GM21381 (cell line): ENCODE results near the gene ADTRP.

Source experiments
- ATAC-seq: cut with Tn5 transposase; IDR thresholded peaks from one replicate; pipeline ENCODE4 v1.9.1; 2021; ENCODE audit warnings: mild to moderate bottlenecking, moderate library complexity; ENCODE audit not compliant: unreplicated experiment

Gene ADTRP

GRCh38 chr6:11760015-11760473 lies 18.6 kb downstream of the ADTRP start:
- ATAC-seq, result no peak

GRCh38 chr6:11758878-11759277 lies 19.7 kb downstream of the ADTRP start:
- ATAC-seq, result no peak

DNA sequence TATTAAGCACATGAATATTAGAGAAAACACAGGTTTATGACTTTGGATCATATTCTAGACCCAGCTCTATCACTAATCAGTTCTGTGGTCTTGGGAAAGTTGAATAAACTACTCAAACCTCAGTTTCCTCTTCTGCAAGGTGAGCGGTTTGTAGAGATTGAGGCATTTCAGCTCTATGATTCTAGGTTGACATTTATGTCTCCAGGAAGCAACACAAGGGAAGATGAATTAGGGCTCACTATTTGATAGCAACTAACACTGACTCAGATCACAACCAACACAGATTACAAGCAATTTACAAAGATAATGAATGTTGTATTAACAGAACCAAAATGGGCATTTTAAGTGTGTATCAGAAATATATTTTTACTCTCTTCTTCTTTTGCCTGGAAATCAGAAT lies 21.9 kb downstream of the ADTRP start:
- no peak for ATAC-seq

DNA sequence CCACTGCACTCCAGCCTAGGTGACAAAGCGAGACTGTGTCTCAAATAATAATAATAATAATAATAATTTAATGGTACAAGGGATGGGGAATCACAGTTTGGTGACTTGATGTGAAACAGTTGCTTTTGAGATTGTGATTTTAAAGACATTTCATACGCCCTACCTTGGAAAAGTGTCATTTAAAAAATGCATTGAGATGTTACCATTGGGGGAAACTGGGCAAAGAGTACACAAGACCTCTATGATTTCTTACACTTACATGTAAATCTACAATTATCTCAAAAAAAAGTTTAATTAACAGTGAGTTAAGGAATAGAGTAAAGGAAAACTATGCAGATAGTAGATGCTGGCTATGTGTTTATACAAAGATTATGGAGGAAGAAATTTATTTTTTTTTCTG lies 22.3 kb downstream of the ADTRP start:
- no peak for ATAC-seq

- no peak for ATAC-seq
Observed at GRCh38 chr6:11755725-11756124, 22.9 kb downstream of the ADTRP start.

DNA sequence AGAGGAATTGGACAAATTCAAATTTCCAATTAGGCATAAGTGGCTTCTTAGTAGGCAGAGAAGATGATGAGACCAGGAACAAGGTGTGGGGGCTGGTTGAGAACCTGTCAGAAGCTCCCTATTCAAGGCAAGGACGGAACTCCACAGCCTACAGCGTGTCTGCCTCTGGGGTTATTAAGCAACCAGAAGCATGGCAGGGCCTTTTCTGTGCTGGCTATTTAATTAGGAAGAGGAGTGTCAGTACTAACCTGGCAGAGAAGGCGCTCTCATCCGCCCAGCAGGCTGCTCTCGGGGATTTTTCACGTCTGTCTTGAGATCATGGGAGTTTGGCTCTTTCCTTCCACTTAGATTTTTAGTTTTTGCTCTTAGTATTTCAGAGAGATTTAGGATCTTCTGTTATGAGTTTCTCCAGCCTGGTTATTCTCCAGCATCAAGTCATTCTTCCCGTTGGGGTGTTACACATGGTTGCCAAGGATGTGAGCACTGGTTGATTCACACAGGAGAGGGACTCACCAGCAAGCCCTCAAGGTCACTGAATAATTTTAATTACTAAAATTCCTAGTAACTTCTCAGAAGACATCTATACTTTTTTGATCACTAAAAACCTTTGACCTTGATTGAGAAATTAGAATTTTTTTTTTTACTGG lies 23.9 kb downstream of the ADTRP start:
- no peak for ATAC-seq

GRCh38 chr6:11753798-11754197 lies 24.8 kb downstream of the ADTRP start:
- no peak for ATAC-seq

DNA sequence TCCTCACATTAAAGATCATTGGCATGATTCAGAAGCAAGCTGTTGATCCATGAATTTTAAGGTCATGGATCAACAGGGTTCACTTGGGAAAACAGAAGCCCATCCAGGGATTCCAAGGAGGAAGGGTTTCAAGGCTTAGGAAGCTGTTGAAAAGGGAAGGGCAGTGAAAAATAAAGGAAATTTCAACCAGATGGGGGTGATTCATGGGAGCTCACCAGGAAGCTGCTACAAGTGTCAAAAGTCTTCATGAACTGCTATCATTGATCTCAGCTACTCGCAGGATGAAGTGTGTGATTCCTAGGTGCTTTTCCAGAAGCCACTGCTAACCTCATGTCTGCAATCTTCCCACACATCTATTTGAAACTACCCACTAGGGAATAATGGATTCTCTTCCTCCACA lies 26.2 kb downstream of the ADTRP start:
- no peak for ATAC-seq

DNA sequence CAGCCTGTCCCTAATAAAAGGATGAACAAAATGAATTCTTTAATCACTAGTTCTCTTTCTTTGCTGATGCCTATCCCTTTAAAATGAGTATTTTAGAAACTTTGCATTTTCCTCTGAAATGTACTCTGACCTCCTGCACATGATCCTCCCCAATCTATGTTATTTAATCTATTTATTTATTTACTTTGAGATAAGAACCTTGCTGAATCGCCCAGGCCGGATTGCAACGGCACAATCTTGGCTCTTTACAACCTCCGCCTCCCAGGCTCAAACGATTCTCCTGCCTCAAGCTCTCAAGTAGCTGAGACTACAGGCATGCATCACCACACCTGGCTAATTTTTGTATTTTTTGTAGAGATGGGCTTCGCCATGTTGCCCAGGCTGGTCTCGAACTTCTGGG lies 27.9 kb downstream of the ADTRP start:
- no peak for ATAC-seq

DNA sequence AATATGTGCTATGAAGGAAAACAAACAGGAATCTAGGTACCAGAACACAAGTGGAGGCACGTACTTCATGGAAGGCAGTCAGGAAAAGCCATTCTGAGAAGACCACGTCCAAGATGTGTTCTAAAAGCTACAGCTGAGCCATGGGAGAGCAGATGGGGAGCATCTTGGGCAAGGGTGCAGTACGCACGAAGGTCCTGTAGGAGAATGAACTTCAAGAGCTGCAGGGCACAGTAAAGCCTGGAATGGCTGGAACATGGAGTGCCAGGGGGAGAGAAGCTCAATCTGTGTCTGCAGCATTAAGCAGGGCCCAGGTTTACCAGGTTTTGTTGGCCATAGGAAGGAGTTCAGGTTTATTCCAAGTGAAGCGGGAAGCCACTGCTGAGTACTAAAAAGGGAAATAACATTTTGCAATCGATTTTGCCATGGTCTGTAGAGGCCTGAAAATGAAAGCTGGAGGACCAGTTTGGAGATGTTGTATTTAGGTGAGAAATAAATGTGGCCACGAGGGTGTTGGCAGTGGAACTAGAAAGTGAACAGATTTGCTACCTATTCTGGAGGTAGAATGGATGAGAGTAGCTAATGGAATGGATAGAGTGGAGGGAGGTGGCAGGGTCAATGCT lies 29.9 kb downstream of the ADTRP start:
- no peak for ATAC-seq

DNA sequence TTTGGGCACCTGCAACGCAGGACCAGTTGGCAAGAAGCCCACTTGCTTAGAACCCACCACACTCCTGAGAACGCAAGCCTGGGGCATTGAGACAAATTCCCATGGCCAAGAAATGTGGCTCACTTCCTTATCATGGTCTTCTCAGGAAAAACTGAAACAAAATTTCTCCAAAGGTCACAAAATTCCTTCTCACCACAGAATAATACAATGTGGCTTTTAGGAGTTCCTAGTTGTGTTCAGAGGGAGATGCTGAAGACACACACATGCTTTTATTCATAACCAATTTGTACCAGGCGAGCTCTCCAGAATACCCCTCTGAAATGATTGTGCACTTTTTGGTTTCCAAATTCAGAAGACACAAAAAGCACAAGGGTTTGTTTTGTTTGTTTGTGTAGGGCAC lies 31.6 kb downstream of the ADTRP start:
- ATAC-seq, result no peak

GRCh38 chr6:11744753-11745152 lies 33.9 kb downstream of the ADTRP start:
- no peak for ATAC-seq

GRCh38 chr6:11744101-11744500 lies 34.5 kb downstream of the ADTRP start:
- ATAC-seq, result no peak

GRCh38 chr6:11740875-11741274 lies 37.7 kb downstream of the ADTRP start:
- ATAC-seq, result no peak

DNA sequence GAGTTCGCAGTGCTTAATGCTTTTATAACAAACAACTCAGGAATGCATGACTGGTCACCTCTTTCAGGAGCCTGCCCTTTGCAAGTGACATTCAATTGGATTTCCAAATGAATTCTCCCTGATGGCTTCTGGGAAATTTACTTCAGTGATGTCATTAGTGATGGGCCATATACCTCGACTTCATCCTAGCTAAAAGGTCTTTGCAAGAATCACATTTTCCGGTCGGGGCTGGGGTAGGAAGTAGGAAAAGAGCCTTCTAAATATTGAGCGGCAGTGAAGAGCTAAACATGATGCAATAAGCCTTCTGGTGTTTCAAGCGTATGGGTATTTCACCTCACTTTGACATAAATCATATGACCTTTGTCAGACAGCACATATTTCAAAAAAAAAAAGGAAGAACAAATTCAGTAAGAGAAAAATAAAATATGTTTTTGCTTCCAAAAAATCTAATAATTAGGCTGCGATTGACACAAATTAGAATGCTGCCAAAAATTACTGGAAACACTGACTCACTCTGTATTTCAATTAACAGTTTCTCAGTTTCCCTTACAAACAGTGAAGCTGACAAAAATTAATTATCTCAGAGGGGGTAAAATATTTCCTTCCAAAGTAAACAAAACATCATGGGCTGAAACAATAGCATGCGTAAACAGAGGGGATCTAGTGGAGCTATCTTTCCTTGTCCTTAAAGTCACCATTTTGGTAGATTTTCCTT lies 39.8 kb downstream of the ADTRP start:
- no peak for ATAC-seq

- ATAC-seq, result no peak
Observed at GRCh38 chr6:11738234-11738633, 40.4 kb downstream of the ADTRP start.

DNA sequence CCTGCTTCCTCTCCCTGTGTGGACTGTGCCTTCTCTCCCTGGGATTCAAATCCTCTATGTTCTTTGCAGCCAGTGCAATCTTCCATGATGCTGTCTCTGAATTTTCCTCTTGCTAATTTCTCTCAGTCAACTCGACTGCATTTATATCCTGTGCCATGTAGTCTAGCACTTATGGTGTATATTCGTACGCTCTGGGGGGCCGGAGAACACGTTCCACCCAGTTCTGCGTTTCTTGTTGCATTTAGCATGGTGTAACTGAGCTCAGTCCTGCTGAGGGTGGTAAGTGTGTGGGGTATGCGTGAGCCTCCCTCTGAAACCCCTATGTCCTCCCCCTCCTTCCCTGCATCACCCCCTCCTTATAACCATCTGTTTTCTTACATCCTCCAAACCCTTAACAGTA lies 42.0 kb downstream of the ADTRP start:
- no peak for ATAC-seq

DNA sequence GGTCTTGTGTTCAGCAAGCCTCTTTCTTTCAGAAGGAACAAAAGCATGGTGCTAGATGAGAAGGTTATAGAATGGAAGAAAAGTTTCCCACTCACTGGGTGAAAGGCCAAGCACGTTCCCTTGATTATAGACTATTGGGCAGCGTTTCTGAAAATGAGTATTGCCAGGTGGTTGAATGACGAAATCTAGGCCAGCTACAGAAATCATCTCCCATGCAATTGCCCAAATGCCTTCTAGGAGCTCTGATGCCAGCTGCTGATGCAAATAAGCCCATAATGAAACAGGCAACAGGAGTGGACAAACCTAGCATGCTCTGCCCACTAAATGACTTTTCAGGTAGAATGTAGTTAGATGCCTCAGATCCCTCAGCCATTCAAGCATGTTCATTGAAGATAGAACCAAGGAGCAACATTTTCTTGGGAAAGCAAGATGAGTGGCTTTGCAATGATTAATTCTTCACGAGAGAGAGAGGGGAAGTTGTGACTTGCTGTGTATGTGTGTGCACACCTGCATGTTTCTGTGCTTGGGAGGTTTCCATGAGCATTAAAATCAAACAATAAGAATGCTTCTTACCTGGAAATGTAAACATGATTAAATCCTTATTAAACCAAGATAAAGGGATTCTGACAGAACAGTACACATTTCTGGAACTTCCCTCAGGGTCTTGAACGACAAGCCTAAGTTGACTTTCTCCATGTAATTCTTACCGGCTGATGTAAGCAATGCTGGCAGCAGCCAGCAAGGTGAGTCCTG lies 43.6 kb downstream of the ADTRP start:
- ATAC-seq, result no peak

- ATAC-seq, result peak; percentile 71
Observed at GRCh38 chr6:11732036-11732631, 46.5 kb downstream of the ADTRP start.

DNA sequence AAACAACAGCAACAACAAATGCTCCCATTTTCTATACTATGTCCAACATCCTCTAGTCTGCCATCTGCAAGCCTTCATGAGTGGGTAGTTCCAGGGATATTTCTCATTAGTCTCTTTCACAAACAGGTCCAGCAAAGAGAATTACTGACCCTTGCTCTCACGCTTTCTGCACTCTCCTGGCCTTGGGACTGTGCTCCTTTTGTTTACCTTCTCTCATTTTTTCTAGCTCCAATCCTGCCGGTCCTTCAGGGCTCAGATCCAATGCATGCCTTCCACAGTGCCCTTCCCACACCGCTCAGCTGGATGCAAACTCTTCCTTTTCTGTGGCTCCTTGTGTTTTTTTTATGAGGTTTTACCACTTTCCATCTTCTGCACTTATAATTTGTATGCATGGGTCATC lies 47.2 kb downstream of the ADTRP start:
- no peak for ATAC-seq

DNA sequence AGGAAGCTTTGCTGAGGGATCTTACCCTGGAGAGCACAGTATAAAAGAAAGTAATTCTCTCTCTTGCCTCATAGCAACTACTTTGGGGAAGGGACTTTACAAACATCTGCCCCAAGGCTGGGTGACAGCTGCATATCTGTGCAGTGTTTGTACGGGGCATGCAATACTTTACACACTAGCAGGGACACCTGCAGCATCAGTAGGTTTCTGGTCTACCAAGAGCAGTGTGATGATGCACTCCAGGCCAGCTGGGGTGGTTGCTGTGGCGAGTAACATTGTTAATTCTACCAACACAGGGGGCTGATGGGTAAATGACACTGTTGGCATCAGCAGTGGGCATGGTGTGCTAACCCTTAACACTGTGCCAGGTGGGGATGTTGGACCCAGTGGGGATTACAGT lies 48.0 kb downstream of the ADTRP start:
- no peak for ATAC-seq
